Motor neuron (in vitro differentiated cells): Measurements from ENCODE around the gene ATF1. TPM values are rescaled to one million over a fixed set of nuclear protein-coding genes. Genes with fewer than 3 reads are reported as not detected.

Experiments used
- ATAC-seq, 8 experiments: fragments of 200-7000 bp; cut with Tn5 transposase; replicated peaks in 6 of 8; 2 replicates each; pipeline ENCODE4 v1.8.0; 2021; ENCODE audit warnings: mild to moderate bottlenecking in 8 of 8, moderate library complexity in 8 of 8
- H3K27ac ChIP-seq, 2 donors: fragments of 250-450 bp; sonication (Bioruptor Pico); 2 replicates each; pipeline ENCODE4 v1.9.0; 2021; ENCODE audit warnings: antibody characterized with exemption in 2 of 2, mild to moderate bottlenecking in 2 of 2, moderate library complexity in 1 of 2
- H3K4me1 ChIP-seq, 2 donors: fragments of 250-450 bp; sonication (Bioruptor Pico); replicated peaks in 1 of 2; 2 replicates each; pipeline ENCODE4 v1.6.1; 2021; ENCODE audit warnings: antibody characterized with exemption in 2 of 2, mild to moderate bottlenecking in 2 of 2, moderate library complexity in 1 of 2
- H3K4me3 ChIP-seq, 5 donors: fragments of 250-450 bp; sonication (Bioruptor Pico); 2 replicates each; pipeline ENCODE4 v1.9.0; 2021; ENCODE audit warnings: antibody characterized with exemption in 5 of 5, mild to moderate bottlenecking in 5 of 5, moderate library complexity in 4 of 5
- WGBS, 10 experiments: fragments of 450-650 bp; shearing (Covaris generic); methylation state at CpG; one replicate each; pipeline ENCODE4 v1.0.0; 2022; 5-methylcytosine and 5-hydroxymethylcytosine counted together
- in situ Hi-C, 9 experiments: fragments of 400-800 bp; cut with MboI; loops; one replicate each; pipeline ENCODE4 v1.15.0; 2021; ENCODE audit warnings: low sequenced_read_pairs in 9 of 9, low pct_unique_long_range_greater_than_20kb in 2 of 9; ENCODE audit not compliant: unreplicated experiment in 9 of 9
- total RNA-seq, 8 experiments: library from RNA; unstranded; fragments of 300-600 nt; gene quantifications; 2 replicates each; pipeline versions ENCODE4 v1.2.3 to v1.2.4, GENCODE V29; 2022

The ATF1 gene
- total RNA-seq, 8 experiments from 2014 or later = 8.4 to 24.3 (median 15.0) TPM

DNA sequence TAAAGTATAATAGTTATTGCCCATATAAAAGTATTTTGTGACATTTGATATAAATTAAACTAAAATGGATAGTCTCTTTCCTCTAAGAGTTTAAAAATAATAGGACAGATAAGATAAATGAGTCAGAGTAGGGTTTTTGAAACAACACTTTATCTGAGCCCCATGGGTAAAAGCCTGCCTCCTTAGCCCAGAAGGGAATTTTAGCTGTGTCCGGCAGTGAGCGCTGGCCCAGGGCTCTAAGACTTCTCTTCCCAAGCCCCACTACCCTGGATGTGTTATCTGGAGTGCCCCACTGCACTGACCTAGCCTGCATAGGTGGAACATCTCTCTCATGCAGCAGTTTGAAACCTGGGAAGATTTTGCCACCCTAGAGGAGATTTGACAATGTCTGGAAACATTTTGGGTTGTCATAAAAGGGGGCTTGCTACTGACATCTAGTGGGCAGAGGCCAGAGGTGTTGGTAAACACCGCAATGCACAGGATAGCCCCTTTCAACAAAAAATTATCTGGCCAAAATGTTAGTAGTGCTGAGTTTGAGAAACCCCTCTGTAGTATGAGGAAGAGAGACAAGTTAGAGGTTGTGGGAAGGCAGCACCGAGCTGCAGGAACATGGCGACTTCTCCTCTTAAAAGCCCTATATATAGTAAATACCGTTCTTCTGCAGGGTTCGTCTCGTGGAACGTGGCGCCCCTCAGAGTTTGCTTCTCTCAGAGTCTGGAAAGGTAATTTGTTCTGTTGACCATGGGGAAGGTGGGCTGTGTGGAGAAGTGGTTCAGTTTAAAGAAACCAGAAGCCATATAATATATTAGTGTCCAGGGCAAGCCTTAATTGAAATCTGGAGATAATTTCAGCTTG, 29.3 kb upstream of the ATF1 start:
- ATAC-seq = peak in 6 of 8 experiments; percentile 38 to 86 (median 48)
- H3K4me1 ChIP-seq = no peaks in the 10 kb centered on the region
- 50 to 100% (median 78%) methylated on average over 2 to 8 of the region's 10 CpGs; no CpG with 5 or more reads in 3 of the 10 experiments for WGBS, 10 experiments
- in situ Hi-C loops = no loop called here
- H3K27ac ChIP-seq = no peak overlapping the region
- H3K4me3 ChIP-seq = no peak overlapping the region

DNA sequence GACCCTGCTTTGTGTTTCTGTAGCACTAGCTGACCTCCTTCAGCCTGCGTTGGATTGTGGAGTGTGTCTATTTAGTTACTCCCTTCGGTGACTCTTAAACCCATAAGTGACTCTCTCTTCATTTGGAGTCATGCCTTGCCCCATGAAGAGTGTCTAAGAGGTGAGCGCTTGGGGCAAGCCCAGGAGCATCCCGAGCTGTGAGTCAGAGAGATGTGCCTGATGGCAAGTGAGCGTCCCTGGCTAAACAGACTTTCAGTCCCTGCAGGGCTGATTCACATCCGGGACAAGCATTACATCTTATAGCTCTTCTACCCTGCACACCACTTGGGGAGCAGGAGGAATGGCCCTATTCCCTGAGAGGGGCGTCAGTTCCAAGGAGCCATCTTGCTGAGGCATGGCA, 24.3 kb upstream of the ATF1 start:
- H3K4me1 ChIP-seq = no peaks in the 10 kb centered on the region

DNA sequence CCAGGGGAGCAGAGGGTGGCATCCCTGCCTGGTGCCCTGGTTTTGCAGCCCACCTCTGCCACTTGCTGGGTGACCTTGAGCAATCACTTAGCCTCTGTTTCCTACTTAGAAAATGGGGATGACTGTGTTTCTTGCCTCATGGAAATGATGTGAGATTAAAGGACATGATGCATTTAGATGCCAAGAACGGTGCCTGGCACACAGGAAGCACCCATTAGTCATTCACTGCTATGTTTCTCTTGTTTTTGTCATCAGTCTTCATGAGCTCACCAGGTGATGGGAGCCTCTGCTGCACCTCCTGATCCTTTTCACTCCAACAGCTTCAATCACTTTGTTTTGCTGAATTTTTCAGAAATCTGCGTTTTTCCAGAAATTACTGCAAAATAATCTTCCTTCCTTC, 23.6 kb upstream of the ATF1 start:
- no peak for ATAC-seq
- in situ Hi-C loops = no loop called here
- Histone ChIP-seq H3K4me1 (no peaks in the 10 kb centered on the region), H3K27ac (no peak overlapping the region), H3K4me3 (no peak overlapping the region)
- 53 to 100% (median 90%) methylated on average over 1 to 2 of the region's 2 CpGs; no CpG with 5 or more reads in 5 of the 10 experiments for WGBS, 10 experiments

More for the DNA sequence above, 24.3 kb upstream of the ATF1 start:
- no peak for ATAC-seq
- WGBS, 10 experiments = 80 to 100% (median 87%) methylated on average over 1 to 3 of the region's 7 CpGs; no CpG with 5 or more reads in 6 of the 10 experiments
- Histone ChIP-seq H3K4me3 (no peak overlapping the region), H3K27ac (no peak overlapping the region)
- in situ Hi-C loops = no loop called here

DNA sequence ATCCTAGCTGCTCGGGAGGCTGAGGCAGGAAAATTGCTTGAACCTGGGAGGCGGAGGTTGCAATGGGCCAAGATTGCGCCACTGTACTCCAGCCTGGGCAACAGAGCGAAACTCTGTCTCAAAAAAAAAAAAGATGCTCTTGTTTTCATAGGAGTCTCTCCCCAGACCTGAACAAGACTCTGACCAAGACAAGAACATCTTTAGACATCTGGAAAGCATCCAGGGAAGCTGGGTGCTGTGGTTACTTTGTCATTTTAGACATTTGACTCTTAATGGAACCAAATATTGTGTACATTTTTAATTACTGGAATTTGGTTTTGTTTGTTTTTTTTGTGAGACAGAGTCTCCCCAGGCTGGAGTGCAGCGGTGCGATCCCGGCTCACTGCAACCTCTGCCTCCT, 21.1 kb upstream of the ATF1 start:
- 95 to 100% (median 100%) methylated on average over 3 to 4 of the region's 7 CpGs; no CpG with 5 or more reads in 6 of the 10 experiments for WGBS, 10 experiments
- in situ Hi-C loops = no loop called here
- Histone ChIP-seq H3K4me1 (no peaks in the 10 kb centered on the region), H3K4me3 (no peak overlapping the region), H3K27ac (no peak overlapping the region)
- ATAC-seq = no peak

DNA sequence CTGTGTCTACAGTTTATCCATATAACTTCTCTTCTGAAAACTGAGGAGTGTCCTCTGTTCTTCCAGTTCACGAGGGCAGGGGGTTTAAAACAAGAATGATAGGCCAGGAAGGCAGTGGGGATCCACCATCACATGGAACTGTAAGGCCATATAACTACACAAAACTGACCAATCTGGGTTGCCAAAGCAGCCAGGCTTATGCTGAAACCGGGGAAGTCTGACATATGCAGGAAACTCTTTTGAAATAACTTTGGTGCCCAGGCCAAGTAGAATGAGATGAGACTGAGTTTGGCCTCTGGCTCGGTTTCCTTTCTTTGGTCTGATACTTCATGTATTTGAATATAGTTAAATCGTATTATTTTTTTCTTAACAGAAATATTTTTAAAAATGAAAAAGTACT, 18.0 kb upstream of the ATF1 start:
- Histone ChIP-seq H3K4me1 (no peaks in the 10 kb centered on the region), H3K27ac (no peak overlapping the region), H3K4me3 (no peak overlapping the region)
- WGBS, 10 experiments = 65 to 100% (median 89%) methylated on average over 1 to 4 of the region's 4 CpGs; no CpG with 5 or more reads in 1 of the 10 experiments
- in situ Hi-C loops = no loop called here
- no peak for ATAC-seq

DNA sequence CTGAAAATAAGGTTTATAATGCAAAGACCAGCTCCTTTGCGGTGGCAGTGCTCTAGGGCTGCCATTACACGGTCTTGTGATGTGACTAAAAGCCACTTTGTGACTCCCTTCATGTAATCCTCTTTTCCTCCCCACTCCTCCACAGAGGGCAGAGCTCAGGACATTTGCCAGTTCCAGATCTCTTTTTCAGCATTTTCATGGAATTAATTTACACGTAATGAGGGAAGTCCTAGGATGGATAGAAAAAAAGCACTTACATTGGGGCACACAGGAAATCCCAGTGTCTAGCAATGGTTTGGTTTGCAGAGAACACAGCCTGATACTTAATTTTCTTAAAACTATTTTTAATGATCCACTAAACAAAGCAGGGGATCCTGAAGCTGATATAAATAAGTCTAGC, 17.5 kb upstream of the ATF1 start:
- in situ Hi-C loops = no loop called here
- 55 to 100% (median 100%) methylated on average over 1 to 3 of the region's 3 CpGs for WGBS, 10 experiments
- no peaks in the 10 kb centered on the region for H3K4me1 ChIP-seq
- H3K4me3 ChIP-seq = no peak overlapping the region
- no peak for ATAC-seq
- no peak overlapping the region for H3K27ac ChIP-seq

DNA sequence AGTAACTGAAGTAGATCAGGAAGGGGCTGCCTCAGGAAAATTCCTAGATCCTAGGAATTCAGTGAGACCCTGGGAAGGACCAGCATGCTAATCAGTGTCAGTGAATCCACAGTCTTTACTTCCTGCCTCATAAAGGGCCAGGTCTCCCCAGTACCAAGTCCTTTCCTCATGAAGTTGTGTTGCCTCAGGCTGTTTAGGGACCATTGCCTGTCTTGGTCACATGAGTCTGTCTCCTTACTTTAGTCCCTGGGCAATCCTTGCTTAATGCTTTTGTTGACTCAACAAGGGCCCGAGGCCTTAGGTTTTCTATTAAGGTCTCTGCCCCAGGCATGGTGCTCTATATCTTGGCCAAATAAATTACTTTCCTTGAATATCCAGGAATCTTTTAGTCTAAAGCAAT, 16.1 kb upstream of the ATF1 start:
- Histone ChIP-seq H3K27ac (no peak overlapping the region), H3K4me1 (no peaks in the 10 kb centered on the region), H3K4me3 (no peak overlapping the region)
- no peak for ATAC-seq
- in situ Hi-C loops = no loop called here
- 100% methylated on average over 1 of the region's 1 CpG; no CpG with 5 or more reads in 7 of the 10 experiments for WGBS, 10 experiments

DNA sequence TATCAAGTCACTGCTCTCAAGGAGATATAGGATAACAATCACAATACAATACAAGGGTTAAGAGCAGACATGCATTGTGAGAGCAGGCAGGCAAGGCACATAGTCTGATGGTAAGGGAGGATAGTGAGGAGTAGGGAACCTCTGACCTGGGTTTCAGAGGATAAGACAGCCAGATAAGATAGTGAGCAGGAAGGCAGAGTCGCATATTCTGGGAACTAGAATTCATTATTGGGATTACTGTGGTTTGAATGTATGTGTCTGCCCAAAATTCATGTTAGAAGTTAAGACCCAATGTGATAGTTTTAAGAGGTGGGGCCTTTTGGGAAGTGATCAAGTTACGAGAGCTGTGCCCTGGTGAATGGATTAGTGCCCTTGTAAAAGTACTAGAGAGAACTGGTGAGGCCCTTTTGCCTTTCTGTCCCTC, 14.4 kb upstream of the ATF1 start:
- no peak overlapping the region for H3K27ac ChIP-seq
- ATAC-seq = peak in 3 of 8 experiments; percentile 21 to 65 (median 55)
- in situ Hi-C loops = no loop called here

DNA sequence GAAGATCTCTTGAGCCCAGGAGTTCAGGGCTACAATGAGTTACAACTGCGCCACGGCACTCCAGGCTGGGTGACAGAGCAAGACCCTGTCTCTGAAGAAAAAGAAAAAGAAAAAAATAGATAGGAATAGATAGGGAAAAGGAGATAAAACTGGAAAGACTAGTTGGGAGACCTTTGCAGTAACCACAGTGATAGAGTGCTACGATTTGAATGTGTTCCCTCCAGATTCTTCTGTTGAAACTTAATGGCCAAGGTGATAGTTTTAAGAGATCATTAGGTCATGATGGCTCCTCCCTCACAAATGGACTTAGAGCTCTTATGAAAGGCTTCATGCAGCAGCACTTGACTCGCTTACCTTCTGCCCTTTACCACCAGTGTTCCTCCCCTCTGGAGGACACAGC, 13.5 kb upstream of the ATF1 start:
- Histone ChIP-seq H3K27ac (no peak overlapping the region), H3K4me1 (no peaks in the 10 kb centered on the region), H3K4me3 (no peak overlapping the region)
- no peak for ATAC-seq
- in situ Hi-C loops = loop anchor here in 1 of 9 experiments (25.0 kb wide), 1 partner anchor 237 kb away; no protein-coding TSS in a partner anchor
- WGBS, 10 experiments = 80 to 100% (median 98%) methylated on average over 1 to 4 of the region's 4 CpGs

More for the DNA sequence above, 14.4 kb upstream of the ATF1 start:
- H3K4me3 ChIP-seq = no peak overlapping the region
- H3K4me1 ChIP-seq = no peaks in the 10 kb centered on the region
- 33 to 100% (median 100%) methylated on average over 1 to 2 of the region's 2 CpGs; no CpG with 5 or more reads in 1 of the 10 experiments for WGBS, 10 experiments

DNA sequence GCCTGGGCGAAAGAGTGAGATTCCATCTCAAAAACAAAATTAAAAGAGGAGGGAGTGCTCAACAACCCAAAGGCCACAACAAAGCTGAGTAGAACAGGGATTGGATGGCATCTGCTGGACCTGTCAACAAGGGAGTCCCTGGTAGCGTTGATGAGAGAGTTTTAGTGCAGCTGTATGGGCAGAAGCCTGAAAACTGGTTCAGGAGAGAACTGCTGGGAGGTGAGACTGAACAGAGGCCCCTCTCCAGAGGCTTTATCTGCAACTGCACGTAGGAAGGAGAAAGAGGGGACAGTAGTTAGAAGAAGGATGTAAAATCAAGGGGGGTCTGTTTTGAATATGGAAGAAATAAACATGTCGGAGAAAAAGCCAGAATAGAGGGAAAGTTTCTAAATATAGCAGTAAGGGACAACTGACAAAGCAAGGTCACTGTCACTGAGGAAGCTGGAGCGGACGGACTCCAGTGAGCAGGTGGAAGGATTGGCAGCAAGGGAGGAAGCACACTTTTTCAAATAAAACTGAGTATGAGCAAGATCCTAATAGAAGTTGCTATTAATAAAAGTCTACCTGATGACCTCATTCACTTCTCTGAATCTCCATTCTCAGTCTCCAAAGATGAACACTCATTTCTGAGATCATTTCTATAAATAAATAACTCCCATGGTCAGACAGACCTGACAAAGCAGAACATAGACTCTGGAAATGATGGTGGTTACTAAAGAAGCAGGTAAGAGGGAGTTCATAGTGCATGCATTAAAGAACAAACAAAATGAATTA, 11.8 kb upstream of the ATF1 start:
- ATAC-seq = peak in 5 of 8 experiments; percentile 92 to 93 (median 92)
- 58 to 100% (median 89%) methylated on average over 3 to 6 of the region's 6 CpGs for WGBS, 10 experiments
- in situ Hi-C loops = loop anchor here in 1 of 9 experiments (25.0 kb wide), 1 partner anchor 235 kb away; no protein-coding TSS in a partner anchor
- H3K27ac ChIP-seq = no peak overlapping the region
- H3K4me1 ChIP-seq = no peaks in the 10 kb centered on the region
- no peak overlapping the region for H3K4me3 ChIP-seq

DNA sequence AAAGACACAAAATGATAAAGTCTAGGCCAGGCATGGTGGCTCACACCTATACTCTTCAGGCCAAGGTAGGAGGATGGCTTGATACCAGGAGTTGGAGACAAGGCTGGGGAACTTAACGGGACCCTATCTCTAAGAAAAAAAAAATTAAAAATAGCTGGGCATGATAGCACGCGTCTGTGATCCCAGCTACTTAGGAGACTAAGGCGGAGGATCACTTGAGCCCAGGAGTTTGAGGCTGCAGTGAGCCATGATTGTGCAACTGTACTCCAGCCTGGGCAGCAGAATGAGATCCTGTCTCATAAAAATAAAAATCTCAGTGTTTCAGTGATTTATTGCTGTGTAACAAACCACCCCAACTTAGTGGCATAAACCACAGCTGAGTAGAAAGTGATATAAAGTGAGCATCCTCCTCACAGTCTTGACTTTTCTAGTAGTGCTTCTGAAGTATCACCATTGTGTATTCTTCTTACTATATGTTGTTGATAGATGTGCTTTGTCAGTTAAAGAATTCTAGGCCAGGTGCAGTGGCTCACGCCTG, 10.6 kb upstream of the ATF1 start:
- in situ Hi-C loops = loop anchor here in 1 of 9 experiments (25.0 kb wide), 1 partner anchor 234 kb away; no protein-coding TSS in a partner anchor
- Histone ChIP-seq H3K4me1 (peaks cover 0 to 2% of the 10 kb centered on the region in 2 donors), H3K27ac (no peak overlapping the region), H3K4me3 (no peak overlapping the region)
- ATAC-seq = no peak
- 67 to 100% (median 95%) methylated on average over 1 to 5 of the region's 5 CpGs; no CpG with 5 or more reads in 1 of the 10 experiments for WGBS, 10 experiments

DNA sequence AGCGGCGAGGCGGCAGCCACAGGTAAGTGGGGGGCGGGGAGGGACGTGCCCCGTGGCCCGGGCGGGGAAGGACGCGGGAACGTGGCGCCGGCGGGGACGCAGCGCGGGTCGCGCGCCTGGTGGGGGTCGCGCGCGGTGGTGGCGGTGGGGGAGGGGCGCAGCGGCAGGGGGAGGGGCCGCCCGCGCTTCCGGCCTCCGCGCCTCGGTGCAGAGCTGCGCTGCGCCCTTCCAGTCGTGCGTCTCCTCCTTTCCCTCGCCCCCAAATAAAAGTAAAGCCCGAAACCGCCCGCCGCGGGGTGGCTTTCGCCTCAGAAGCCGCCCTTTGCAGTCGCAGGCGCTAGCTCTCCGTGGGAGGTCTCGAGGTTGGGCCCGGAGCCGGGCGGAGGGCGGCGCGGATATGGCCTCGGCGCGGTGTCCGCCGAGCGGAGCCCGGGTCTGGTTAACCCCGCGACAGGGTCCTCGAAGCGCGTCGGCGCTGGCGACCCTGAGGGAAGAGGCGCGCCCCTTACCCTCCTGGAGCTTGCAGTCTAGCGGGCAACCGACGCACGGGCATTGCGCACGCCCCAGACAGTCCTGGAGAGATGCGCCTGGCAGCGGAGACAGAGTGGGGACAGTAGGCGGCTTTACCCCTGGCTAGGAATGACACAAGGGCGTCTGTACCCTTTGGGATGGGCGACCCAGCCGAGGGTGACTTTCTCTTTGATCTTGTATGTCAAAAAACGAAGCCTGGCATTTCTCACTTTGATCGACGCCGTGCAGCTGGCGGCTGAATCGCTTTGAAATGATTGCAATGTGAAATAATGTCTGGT, 589 bp downstream of the ATF1 start:
- in situ Hi-C loops = loop anchor here in 1 of 9 experiments (25.0 kb wide), 1 partner anchor 223 kb away; no protein-coding TSS in a partner anchor
- Histone ChIP-seq H3K4me1 (peaks cover 9 to 14% of the 10 kb centered on the region in 2 donors), H3K27ac (peak overlapping the region; percentile 99), H3K4me3 (peak overlapping the region; percentile 75 to 96 (median 95))
- peak; percentile 24 to 76 (median 67) for ATAC-seq
- 0 to 5% (median 0%) methylated on average over 1 to 11 of the region's 91 CpGs; no CpG with 5 or more reads in 6 of the 10 experiments for WGBS, 10 experiments
